ENCODE data around the gene MAN2B2.

Gene MAN2B2

GRCh38 chr4:6598127-6598526 lies 23.1 kb downstream of the MAN2B2 start:
- Histone ChIP-seq H3K27me3 (replicated peaks) (no peaks in the 10 kb centered on the region), H3K36me3 (replicated peaks) (no peaks in the 10 kb centered on the region), H3K27ac (no peak overlapping the region), H3K4me3 (ENCODE audit: low read depth, low read length) (no peak overlapping the region)
- DNase-seq: no peak
- in situ Hi-C loops (cut with HindIII; ENCODE audit: low pct_ligation_motif_present, low sequenced_read_pairs): no loop called here
- no peak for TF ChIP-seq CTCF (IDR thresholded peaks at IDR 0.05; ENCODE audit: low read depth, low read length, missing control alignments)

GRCh38 chr4:6598641-6599040 lies 23.7 kb downstream of the MAN2B2 start:
- no peak for DNase-seq
- Histone ChIP-seq H3K36me3 (replicated peaks) (no peaks in the 10 kb centered on the region), H3K27me3 (replicated peaks) (no peaks in the 10 kb centered on the region), H3K27ac (no peak overlapping the region), H3K4me3 (ENCODE audit: low read depth, low read length) (no peak overlapping the region)
- no peak for TF ChIP-seq CTCF (IDR thresholded peaks at IDR 0.05; ENCODE audit: low read depth, low read length, missing control alignments)
- in situ Hi-C loops (cut with HindIII; ENCODE audit: low pct_ligation_motif_present, low sequenced_read_pairs): no loop called here

GRCh38 chr4:6601661-6602250 lies 26.8 kb downstream of the MAN2B2 start:
- in situ Hi-C loops (cut with HindIII; ENCODE audit: low pct_ligation_motif_present, low sequenced_read_pairs): no loop called here
- no peak for TF ChIP-seq CTCF (IDR thresholded peaks at IDR 0.05; ENCODE audit: low read depth, low read length, missing control alignments)
- H3K4me3 ChIP-seq (ENCODE audit: low read depth, low read length): no peak overlapping the region
- H3K27ac ChIP-seq: no peak overlapping the region
- H3K36me3 ChIP-seq (replicated peaks): peaks cover 6% of the 10 kb centered on the region
- DNase-seq: no peak
- H3K27me3 ChIP-seq (replicated peaks): no peaks in the 10 kb centered on the region

- H3K27me3 ChIP-seq (replicated peaks): no peaks in the 10 kb centered on the region
- no peak overlapping the region for H3K4me3 ChIP-seq (ENCODE audit: low read depth, low read length)
- TF ChIP-seq CTCF (IDR thresholded peaks at IDR 0.05; ENCODE audit: low read depth, low read length, missing control alignments): no peak
- peaks cover 8% of the 10 kb centered on the region for H3K36me3 ChIP-seq (replicated peaks)
- in situ Hi-C loops (cut with HindIII; ENCODE audit: low pct_ligation_motif_present, low sequenced_read_pairs): no loop called here
- no peak overlapping the region for H3K27ac ChIP-seq
- DNase-seq: no peak
Observed at GRCh38 chr4:6602289-6602688, 27.3 kb downstream of the MAN2B2 start.

DNA sequence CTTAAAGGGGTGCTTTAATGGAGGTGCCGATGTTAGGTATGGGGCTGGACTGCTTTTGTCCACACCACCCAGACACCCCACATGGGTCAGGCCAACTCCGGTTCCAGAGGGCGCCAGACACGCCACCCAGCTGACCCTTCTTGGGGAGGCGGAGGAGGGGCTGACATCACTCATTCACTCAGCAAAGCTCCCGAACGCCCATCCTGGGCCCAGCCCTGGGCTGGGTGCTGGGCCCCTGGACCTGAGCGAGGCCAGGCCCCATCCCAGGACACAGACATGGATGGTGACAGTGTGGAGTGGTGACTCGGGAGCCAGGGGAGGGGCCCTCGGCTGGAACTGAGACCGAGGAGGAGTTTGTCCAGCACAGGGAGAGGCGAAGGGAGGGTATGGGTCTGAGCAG lies 28.1 kb downstream of the MAN2B2 start:
- H3K4me3 ChIP-seq (ENCODE audit: low read depth, low read length): no peak overlapping the region
- in situ Hi-C loops (cut with HindIII; ENCODE audit: low pct_ligation_motif_present, low sequenced_read_pairs): no loop called here
- no peaks in the 10 kb centered on the region for H3K27me3 ChIP-seq (replicated peaks)
- DNase-seq: no peak
- TF ChIP-seq CTCF (IDR thresholded peaks at IDR 0.05; ENCODE audit: low read depth, low read length, missing control alignments): no peak
- peaks cover 11% of the 10 kb centered on the region for H3K36me3 ChIP-seq (replicated peaks)
- H3K27ac ChIP-seq: no peak overlapping the region

- Histone ChIP-seq H3K4me3 (ENCODE audit: low read depth, low read length) (no peak overlapping the region), H3K27ac (no peak overlapping the region), H3K36me3 (replicated peaks) (peaks cover 11% of the 10 kb centered on the region), H3K27me3 (replicated peaks) (no peaks in the 10 kb centered on the region)
- DNase-seq: no peak
- no peak for TF ChIP-seq CTCF (IDR thresholded peaks at IDR 0.05; ENCODE audit: low read depth, low read length, missing control alignments)
- in situ Hi-C loops (cut with HindIII; ENCODE audit: low pct_ligation_motif_present, low sequenced_read_pairs): no loop called here
Observed at GRCh38 chr4:6605114-6605513, 30.1 kb downstream of the MAN2B2 start.
